T-helper 17 cell (primary cell): Measurements from ENCODE around the gene ANKFY1. TPM values are rescaled to one million over a fixed set of nuclear protein-coding genes. Genes with fewer than 3 reads are reported as not detected.

Experiments
- ATAC-seq: fragments of 150-1000 bp; cut with Tn5 transposase; 2 replicates; pipeline ENCODE4 v1.10.0; 2021; ENCODE audit warnings: mild to moderate bottlenecking, moderate library complexity
- DNase-seq, 3 donors: peaks; one replicate each; pipeline versions ENCODE4 v3.0.0 to v3.0.0-alpha.2; 2020 to 2021
- H3K9me3 ChIP-seq: one replicate; pipeline ENCODE4 v1.7.0; 2013; ENCODE audit warnings: low read length, mild to moderate bottlenecking; ENCODE audit not compliant: control insufficient read depth, poor library complexity, severe bottlenecking
- H3K27ac Mint-ChIP-seq: one replicate; pipeline ENCODE4 v1.8.0; 2022; ENCODE audit warnings: mild to moderate bottlenecking, moderate library complexity, mixed read lengths
- H3K27me3 Mint-ChIP-seq: one replicate; pipeline ENCODE4 v1.8.0; 2022; ENCODE audit warnings: mixed read lengths
- H3K36me3 Mint-ChIP-seq: one replicate; pipeline ENCODE4 v1.8.0; 2022; ENCODE audit warnings: low read depth, mixed read lengths
- H3K4me1 Mint-ChIP-seq: one replicate; pipeline ENCODE4 v1.8.0; 2022; ENCODE audit warnings: mild to moderate bottlenecking, mixed read lengths
- H3K4me3 Mint-ChIP-seq: one replicate; pipeline ENCODE4 v1.8.0; 2022; ENCODE audit warnings: mild to moderate bottlenecking, moderate library complexity, mixed read lengths
- total RNA-seq, 4 donors: library from RNA in 2 of 4; stranded (reverse) in 2 of 4; gene quantifications; one replicate each; pipeline ENCODE4 v1.2.3 and lab custom pipeline; 2022 to 2026

ANKFY1 gene
- total RNA-seq, 2 donors from 2014 or later = 51.2 to 54.0 TPM

GRCh38 chr17:4221899-4222659 is 41.7 kb downstream of the ANKFY1 start:
- H3K9me3 ChIP-seq = no peaks in the 10 kb centered on the region
- DNase-seq (no peak), ATAC-seq (no peak)
- Mint-ChIP-seq H3K27ac (no peak overlapping the region), H3K36me3 (no peaks in the 10 kb centered on the region), H3K4me1 (no peaks in the 10 kb centered on the region), H3K27me3 (no peaks in the 10 kb centered on the region), H3K4me3 (no peak overlapping the region)

GRCh38 chr17:4221163-4221562 is 42.6 kb downstream of the ANKFY1 start:
- H3K27ac Mint-ChIP-seq = no peak overlapping the region
- no peaks in the 10 kb centered on the region for H3K9me3 ChIP-seq
- DNase-seq (no peak), ATAC-seq (no peak)
- H3K4me3 Mint-ChIP-seq = no peak overlapping the region
- H3K4me1 Mint-ChIP-seq = peaks cover 2% of the 10 kb centered on the region
- peaks cover 3% of the 10 kb centered on the region for H3K36me3 Mint-ChIP-seq
- H3K27me3 Mint-ChIP-seq = no peaks in the 10 kb centered on the region

GRCh38 chr17:4220655-4221054 is 43.1 kb downstream of the ANKFY1 start:
- Mint-ChIP-seq H3K4me1 (peaks cover 3% of the 10 kb centered on the region), H3K27ac (no peak overlapping the region), H3K27me3 (no peaks in the 10 kb centered on the region), H3K36me3 (peaks cover 3% of the 10 kb centered on the region), H3K4me3 (no peak overlapping the region)
- ATAC-seq (no peak), DNase-seq (no peak)
- no peaks in the 10 kb centered on the region for H3K9me3 ChIP-seq

GRCh38 chr17:4219241-4219640 is 44.5 kb downstream of the ANKFY1 start:
- no peak for DNase-seq
- H3K27ac Mint-ChIP-seq = no peak overlapping the region
- H3K4me3 Mint-ChIP-seq = no peak overlapping the region

GRCh38 chr17:4215882-4216570 is 47.8 kb downstream of the ANKFY1 start:
- ATAC-seq (no peak), DNase-seq (no peak)
- Mint-ChIP-seq H3K36me3 (peaks cover 3% of the 10 kb centered on the region), H3K27me3 (no peaks in the 10 kb centered on the region), H3K27ac (peak overlapping the region; percentile 77), H3K4me1 (peaks cover 14% of the 10 kb centered on the region), H3K4me3 (no peak overlapping the region)
- no peaks in the 10 kb centered on the region for H3K9me3 ChIP-seq

More at GRCh38 chr17:4219241-4219640, 44.5 kb downstream of the ANKFY1 start:
- no peaks in the 10 kb centered on the region for H3K27me3 Mint-ChIP-seq
- H3K9me3 ChIP-seq = no peaks in the 10 kb centered on the region
- ATAC-seq = no peak
- peaks cover 7% of the 10 kb centered on the region for H3K4me1 Mint-ChIP-seq
- H3K36me3 Mint-ChIP-seq = peaks cover 3% of the 10 kb centered on the region

GRCh38 chr17:4214157-4214556 is 49.6 kb downstream of the ANKFY1 start:
- Mint-ChIP-seq H3K27ac (no peak overlapping the region), H3K36me3 (peaks cover 3% of the 10 kb centered on the region), H3K27me3 (no peaks in the 10 kb centered on the region), H3K4me1 (peaks cover 14% of the 10 kb centered on the region), H3K4me3 (no peak overlapping the region)
- ATAC-seq (no peak), DNase-seq (no peak)
- H3K9me3 ChIP-seq = no peaks in the 10 kb centered on the region

GRCh38 chr17:4209611-4210010 is 54.2 kb downstream of the ANKFY1 start:
- no peak overlapping the region for H3K4me3 Mint-ChIP-seq
- H3K27me3 Mint-ChIP-seq = no peaks in the 10 kb centered on the region
- no peak overlapping the region for H3K27ac Mint-ChIP-seq
- H3K9me3 ChIP-seq = no peaks in the 10 kb centered on the region
- H3K36me3 Mint-ChIP-seq = peaks cover 11% of the 10 kb centered on the region
- H3K4me1 Mint-ChIP-seq = peaks cover 22% of the 10 kb centered on the region
- DNase-seq (no peak), ATAC-seq (no peak)

GRCh38 chr17:4208238-4208637 is 55.5 kb downstream of the ANKFY1 start:
- H3K36me3 Mint-ChIP-seq = peaks cover 14% of the 10 kb centered on the region

GRCh38 chr17:4206962-4207361 is 56.8 kb downstream of the ANKFY1 start:
- H3K27me3 Mint-ChIP-seq = no peaks in the 10 kb centered on the region
- H3K4me3 Mint-ChIP-seq = no peak overlapping the region
- peak overlapping the region; percentile 75 for H3K27ac Mint-ChIP-seq
- DNase-seq (no peak), ATAC-seq (no peak)
- peaks cover 14% of the 10 kb centered on the region for H3K36me3 Mint-ChIP-seq
- H3K9me3 ChIP-seq = no peaks in the 10 kb centered on the region
- peaks cover 19% of the 10 kb centered on the region for H3K4me1 Mint-ChIP-seq

More at GRCh38 chr17:4208238-4208637, 55.5 kb downstream of the ANKFY1 start:
- no peak overlapping the region for H3K4me3 Mint-ChIP-seq
- no peaks in the 10 kb centered on the region for H3K27me3 Mint-ChIP-seq
- no peaks in the 10 kb centered on the region for H3K9me3 ChIP-seq
- no peak for ATAC-seq
- peak overlapping the region; percentile 75 for H3K27ac Mint-ChIP-seq
- DNase-seq = no peak
- peaks cover 19% of the 10 kb centered on the region for H3K4me1 Mint-ChIP-seq

- no peak for DNase-seq
- Mint-ChIP-seq H3K27ac (peak overlapping the region; percentile 75), H3K27me3 (no peaks in the 10 kb centered on the region), H3K36me3 (peaks cover 17% of the 10 kb centered on the region), H3K4me3 (no peak overlapping the region), H3K4me1 (peaks cover 15% of the 10 kb centered on the region)
- ATAC-seq = no peak
- H3K9me3 ChIP-seq = no peaks in the 10 kb centered on the region
Observed at GRCh38 chr17:4205917-4206316, 57.9 kb downstream of the ANKFY1 start.

GRCh38 chr17:4204710-4205173 is 59.0 kb downstream of the ANKFY1 start:
- no peaks in the 10 kb centered on the region for H3K9me3 ChIP-seq
- Mint-ChIP-seq H3K4me3 (no peak overlapping the region), H3K36me3 (peaks cover 17% of the 10 kb centered on the region), H3K27ac (no peak overlapping the region), H3K27me3 (no peaks in the 10 kb centered on the region), H3K4me1 (peaks cover 15% of the 10 kb centered on the region)
- ATAC-seq (no peak), DNase-seq (no peak)

GRCh38 chr17:4204190-4204589 is 59.6 kb downstream of the ANKFY1 start:
- no peak overlapping the region for H3K4me3 Mint-ChIP-seq
- peaks cover 15% of the 10 kb centered on the region for H3K4me1 Mint-ChIP-seq
- H3K9me3 ChIP-seq = no peaks in the 10 kb centered on the region
- H3K27me3 Mint-ChIP-seq = no peaks in the 10 kb centered on the region
- DNase-seq (no peak), ATAC-seq (no peak)
- H3K27ac Mint-ChIP-seq = peak overlapping the region; percentile 79
- peaks cover 17% of the 10 kb centered on the region for H3K36me3 Mint-ChIP-seq

GRCh38 chr17:4201226-4201625 is 62.6 kb downstream of the ANKFY1 start:
- Mint-ChIP-seq H3K4me3 (no peak overlapping the region), H3K4me1 (peaks cover under 1% of the 10 kb centered on the region), H3K27ac (no peak overlapping the region), H3K27me3 (no peaks in the 10 kb centered on the region), H3K36me3 (peaks cover 7% of the 10 kb centered on the region)
- ATAC-seq (no peak), DNase-seq (no peak)
- no peaks in the 10 kb centered on the region for H3K9me3 ChIP-seq
